SK-N-SH (cell line): ENCODE measurements around the gene PPP2R2B. TPM values are rescaled to one million over a fixed set of nuclear protein-coding genes. Genes with fewer than 3 reads are reported as not detected.

ENCODE experiments used
- polyA plus RNA-seq, 3 experiments: library from polyadenylated mRNA; depleted of rRNA; stranded (reverse); fragments of >200 nt; gene quantifications; 2 replicates each; pipeline ENCODE4 v1.2.3, GENCODE V29; 2012
- small RNA-seq, 7 experiments: library from RNA; depleted of rRNA; stranded (forward); fragments of <200 nt; gene quantifications; one replicate each; pipeline ENCODE3, GENCODE V24; 2012

The PPP2R2B gene
- polyA plus RNA-seq, 1 of the 3 experiments (the other 2 are of a cell fraction) = 11.4 TPM

Small RNA genes within 50 kb of the gene (small RNA-seq; reads per million reads assigned to genes)
- 0 reads per million in 7 experiments for gene RN7SL791P
